ENCODE measurements around the gene PRXL2C.
"Not testable (repeated sequence)": the region's sequence is repeated elsewhere in the genome, so short reads cannot be mapped to it uniquely, and the experiment has no call there.

The PRXL2C gene, protein sequence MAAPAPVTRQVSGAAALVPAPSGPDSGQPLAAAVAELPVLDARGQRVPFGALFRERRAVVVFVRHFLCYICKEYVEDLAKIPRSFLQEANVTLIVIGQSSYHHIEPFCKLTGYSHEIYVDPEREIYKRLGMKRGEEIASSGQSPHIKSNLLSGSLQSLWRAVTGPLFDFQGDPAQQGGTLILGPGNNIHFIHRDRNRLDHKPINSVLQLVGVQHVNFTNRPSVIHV

DNA sequence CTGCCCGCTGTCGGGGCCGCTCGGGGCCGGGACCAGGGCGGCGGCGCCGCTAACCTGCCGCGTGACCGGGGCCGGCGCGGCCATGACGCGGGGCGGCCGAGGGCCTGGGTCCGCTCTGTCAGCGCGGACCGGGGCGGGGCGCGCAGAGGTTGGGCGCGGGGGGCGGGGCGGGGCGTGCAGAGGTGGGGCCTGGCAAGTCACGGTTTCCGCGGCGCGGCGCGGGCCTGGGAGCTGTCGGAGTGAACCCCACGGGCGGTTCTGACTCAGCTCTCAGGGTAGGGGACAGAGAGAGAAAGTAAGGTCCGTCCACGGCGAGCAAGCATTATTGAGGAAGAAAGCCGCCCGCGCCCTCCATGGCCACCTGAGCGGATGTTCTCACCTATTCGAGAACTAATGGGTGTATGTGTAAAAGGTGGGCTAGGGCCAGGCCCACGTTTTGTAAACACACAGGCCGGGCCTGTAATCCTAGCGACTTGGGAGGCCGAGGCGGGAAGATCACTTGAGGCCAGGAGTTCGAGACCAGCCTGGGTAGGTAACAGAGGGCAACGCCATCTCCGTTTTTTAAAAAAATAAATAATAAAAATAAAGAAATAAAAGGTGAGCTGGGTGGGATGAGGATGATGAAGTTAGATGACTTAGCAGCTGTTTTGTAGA, at the start of gene PRXL2C:
TSS of gene PRXL2C (minus strand) at position 120 of the 654 bp plus-strand sequence. CDS start at position 84, 36 bp downstream.
- no peak for FAIRE-seq

DNA sequence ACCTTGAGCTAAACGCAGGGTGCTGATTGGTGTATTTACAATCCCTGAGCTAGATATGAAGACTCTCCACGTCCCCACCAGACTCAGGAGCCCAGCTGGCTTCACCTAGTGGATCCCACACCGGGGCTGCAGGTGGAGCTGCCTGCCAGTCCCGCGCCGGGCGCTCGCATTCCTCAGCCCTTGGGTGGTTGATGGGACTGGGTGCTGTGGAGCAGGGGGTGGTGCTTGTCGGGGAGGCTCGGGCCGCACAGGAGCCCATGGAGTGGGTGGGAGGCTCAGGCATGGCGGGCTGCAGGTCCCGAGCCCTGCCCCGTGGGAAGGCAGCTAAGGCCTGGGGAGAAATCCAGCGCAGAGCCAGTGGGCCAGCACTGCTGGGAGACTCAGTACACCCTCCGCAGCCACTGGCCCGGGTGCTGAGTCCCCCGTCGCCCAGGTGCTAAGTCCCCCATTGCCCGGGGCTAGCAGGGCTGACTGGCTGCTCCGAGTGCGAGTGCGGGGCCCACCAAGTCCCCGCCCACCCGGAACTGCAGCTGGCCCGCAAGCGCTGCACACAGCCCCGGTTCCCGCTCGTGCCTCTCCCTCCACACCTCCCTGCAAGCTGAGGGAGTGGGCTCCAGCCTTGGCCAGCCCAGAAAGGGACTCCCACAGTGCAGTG, 45.7 kb upstream of the PRXL2C start:
- not testable (repeated sequence) for FAIRE-seq

DNA sequence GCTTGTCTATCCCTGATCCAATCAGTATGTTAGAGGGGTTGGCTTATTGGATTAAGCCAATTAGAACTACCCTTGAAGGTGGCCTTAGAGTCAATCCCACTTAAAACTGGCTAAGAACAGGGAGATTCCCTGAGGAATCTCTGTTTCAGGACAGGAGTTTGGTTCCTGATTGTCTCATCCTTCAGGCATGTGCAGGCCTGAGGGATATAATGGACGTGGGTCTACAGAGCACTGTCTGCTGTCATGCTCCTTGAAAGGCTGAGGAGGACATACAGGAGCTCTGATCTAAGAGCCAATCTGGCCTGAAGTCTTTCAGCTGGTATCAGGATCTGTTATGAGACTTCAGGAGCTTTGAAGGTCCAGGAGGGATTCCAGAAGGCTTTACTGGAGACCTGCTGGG, 36.2 kb upstream of the PRXL2C start:
- no peak for FAIRE-seq

DNA sequence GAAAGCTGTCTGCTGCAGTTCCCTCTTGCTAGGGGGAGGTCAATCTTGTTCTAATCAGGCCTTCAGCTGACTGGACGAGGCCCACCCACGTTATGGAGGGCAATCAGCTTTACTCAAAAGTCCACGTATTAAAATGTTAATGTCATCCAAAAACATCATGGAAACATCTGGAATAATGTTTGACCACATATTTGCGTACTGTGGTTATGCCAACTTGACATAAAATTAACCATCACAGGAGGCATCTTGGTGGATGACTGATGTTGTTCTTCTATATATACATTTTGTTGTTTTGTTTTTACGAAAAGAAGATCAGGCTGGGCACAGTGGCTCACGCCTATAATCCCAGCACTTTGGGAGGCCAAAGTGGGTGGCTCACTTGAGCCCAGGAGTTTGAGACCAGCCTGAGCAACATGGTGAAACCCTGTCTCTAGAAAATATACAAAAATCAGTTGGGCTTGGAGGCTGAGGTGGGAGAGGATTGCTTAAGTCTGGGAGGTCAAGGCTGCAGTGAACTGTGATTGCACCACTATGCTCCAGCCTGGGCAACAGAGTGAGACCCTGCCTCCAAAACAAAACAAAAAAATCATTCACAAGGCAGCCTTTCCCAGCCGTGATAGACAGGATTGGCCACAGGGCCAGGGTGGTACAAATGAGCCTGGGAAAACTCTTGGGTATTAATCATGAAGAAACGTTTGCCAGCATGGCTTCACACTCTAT, 33.8 kb upstream of the PRXL2C start:
- no peak for FAIRE-seq

DNA sequence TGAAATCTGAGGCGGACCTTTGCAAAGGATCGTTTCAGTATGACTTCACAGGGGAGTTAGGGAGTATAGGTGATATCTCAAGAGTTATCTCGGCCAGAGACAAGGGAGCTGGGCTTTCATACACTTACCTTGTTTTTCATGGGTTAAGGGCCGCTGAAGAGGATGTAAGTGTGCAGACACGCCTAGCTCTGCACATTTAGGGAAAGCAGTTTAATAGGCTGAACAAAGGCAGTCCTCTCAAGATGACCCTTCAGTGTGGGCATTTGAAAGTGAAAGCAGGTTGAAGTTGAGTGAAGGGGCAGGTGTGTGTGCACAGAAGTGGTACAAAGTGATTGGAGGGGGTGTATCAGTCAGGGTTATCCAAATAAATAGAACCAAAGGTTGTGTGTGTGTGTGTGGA, 33.1 kb upstream of the PRXL2C start:
- FAIRE-seq: no peak

DNA sequence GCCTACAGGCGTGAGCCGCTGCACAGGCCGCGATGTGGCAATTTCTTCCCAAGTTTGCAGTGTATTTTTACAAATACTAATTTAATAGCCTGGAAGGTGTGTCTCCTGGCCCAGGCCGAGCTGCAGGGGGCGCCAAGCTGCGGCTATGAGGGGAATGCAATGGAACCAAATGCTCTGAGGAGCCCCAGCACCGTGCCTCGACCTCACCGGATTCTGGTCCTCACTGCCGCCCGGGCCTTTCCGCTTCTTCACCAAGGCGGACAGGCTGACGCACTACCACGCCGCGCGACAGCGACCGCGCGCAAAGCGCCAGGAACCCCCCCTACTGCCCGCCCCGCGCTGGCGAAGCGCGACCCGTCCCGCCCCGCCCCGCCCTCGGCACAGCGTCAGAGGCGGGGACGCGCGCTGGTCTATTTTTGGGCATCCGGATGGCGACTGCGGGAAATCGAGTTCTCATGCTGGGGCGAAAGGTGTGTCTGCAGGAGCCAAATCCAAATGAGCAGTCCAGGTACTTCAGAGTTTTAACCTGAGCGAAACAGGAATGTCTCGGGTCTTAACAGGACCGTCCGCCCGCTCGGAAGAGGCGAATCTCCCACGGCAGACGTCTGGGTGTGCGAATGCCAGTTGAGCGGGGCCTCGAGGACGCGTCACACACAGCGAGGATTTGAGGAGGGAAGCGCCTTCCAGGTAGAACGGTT, 31.7 kb upstream of the PRXL2C start:
- FAIRE-seq: no peak

DNA sequence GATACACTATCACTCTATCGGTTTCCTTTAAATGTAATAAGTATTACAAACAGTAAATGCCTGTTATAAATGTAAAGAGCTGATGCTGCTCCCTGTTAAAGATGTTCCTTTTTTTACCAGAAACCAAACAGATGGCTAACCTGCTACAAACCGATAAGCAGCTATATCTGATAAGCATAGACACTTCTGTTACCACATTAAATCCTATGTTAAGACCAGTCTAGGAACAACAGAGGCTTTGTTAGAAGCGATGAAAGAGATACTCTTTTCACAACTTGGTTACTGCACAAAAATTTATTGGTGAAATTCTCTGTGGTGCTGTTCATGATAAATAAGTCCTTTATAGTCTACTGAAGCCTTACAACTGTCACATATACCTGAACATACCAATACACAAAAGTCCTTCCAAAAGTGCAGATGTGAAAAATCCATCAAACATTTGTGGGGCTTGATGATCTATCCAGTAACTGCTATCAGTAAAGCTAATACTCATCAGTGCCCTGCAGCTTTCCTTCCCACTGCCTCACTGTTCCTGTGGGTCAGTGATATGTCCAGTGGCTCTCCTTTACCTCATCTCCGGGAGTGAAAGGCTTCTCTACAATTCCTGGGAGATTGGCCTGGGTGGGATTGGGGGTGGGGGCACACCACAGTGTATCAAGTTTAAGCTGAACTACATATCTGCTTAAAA, 25.8 kb upstream of the PRXL2C start:
- no peak for FAIRE-seq

DNA sequence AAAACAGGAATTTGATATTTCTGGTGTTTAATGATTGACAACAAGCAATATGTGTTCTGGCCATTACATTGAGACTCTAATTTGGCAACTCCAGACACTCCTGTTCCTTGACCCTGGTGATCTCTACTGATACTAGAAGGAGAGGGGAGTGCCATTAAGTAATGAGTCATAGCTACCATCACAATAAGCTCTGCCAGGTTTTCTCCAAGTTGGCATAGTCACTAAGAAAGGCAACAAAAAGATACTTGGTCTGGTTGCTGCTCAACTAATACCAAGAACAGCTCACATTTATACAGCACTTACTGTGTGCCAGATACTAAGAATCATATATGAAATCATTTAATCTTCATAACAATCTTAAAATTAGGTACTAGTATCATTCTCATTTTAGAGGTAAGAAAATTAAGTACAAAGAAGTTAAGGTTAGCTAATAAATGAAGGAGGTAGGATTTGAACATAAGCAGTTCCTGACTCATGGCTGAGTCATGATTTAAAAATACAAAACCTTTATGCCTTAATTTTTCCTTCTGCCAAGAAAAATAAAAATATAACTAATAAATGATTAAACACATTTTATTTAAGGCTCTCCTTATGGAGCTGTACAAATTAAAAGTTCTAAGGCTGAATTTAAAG, 19.9 kb upstream of the PRXL2C start:
- FAIRE-seq: no peak

DNA sequence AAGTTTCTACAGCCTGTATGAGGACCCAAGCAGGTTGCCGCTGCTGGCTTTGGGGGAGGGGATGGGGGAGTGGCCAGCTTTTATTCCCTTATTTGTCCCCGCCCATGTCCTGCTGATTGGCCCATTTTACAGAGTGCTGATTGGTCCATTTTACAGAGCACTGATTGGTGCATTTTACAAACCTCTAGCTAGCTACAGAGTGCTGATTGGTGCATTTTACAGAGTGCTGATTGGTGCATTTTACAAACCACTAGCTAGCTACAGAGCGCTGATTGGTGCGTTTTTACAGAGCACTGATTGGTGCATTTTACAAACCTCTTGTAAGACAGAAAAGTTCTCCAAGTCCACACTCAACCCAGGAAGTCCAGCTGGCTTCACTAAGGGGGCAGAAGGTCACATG, 18.7 kb upstream of the PRXL2C start:
- FAIRE-seq: not testable (repeated sequence)

DNA sequence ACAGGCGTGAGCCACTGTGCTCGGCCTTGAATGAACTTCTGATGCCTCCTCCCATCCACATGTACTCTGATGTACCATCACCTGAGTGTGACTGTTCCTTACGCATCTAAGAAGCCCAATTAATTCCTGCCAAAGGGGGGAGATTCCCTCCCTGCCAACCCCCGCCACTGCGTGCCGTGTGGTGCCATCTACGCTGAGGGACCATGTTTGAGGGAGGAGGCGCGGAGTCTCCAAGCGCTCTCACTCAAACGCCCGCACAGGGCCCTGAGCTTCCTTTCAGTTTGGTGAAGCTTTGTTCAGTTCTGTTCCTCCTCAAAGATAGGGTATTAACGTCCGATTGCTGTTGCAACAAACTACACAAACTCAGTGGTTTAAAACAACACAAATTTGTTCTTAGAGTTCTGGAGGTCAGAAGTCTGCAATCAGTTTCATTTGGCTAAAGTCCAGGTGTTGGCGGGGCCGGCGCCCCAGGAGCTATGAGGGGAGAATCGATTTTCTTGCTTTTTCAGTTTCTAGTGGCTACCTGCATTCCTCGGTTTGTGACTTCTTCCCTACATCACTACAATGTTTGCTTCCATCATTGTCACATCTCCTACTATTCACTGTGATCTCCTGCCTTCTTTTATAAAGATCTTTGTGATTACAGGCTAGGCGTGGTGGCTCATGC, 13.9 kb upstream of the PRXL2C start:
- no peak for FAIRE-seq

DNA sequence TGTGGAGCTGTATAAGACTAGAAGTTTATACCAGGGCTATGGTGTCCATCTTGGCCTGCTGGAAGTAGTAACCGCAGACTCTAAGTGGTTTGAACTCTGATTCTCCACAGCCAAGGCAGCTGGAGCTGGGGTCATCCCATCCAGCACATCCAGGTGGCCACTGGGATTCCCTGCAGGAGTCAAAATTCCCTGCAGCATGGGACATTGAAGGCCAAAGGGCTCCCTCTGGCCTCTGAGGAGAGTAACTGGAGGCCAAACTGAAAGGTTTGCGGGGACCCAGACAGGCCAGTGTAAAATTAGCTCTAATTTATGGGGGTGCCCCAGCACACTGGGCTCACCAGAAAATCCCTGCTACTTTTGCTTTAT, 12.2 kb upstream of the PRXL2C start:
- no peak for FAIRE-seq

DNA sequence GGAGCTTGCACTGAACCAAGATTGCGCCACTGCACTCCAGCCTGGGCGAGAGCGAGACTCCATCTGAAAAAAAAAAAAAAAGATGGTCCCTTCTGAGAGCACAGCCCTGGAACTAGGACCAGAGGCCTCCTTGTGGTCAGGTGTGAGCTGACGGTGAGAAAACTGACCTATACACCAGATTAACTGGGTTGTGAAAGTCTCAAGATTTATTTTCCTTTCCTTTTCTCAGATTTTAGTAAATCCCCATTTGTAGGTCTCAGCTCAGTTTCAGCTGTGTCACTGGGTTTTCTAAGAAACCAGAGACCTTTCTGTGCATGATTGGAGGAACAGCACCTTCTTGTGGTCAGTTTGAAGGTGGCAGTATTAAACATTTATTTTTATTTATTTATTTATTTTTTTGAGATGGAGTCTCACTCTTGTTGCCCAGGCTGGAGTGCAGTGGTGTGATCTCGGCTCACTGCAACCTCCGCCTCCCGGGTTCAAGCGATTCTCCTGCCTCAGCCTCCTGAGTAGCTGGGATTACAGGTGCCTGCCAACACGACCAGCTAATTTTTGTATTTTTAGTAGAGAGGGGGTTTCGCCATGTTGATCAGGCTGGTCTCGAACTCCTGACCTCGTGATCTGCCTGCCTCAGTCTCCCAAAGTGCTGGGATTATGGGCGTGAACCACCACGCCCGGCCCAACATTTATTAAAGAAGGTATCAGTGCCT, 11.7 kb upstream of the PRXL2C start:
- FAIRE-seq: peak; percentile 53

DNA sequence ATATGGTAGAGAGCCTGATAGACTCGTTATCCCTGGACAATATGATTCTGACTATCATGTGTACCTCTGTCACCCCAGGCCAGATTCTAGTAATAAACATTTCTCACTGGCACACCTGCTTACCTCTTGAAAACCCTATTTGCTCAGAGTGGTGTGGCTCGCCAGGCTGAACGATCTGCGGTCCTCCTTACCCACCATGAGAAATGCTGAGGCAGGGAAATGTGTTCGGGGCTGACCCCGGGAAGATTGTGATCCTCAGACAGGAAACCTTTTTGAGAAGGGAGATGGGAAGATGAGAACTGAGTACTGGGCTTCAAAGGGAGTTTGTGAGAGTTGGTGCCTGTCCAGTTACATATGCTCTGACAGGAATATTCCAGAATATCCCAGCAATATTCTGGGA, 10.7 kb upstream of the PRXL2C start:
- no peak for FAIRE-seq

DNA sequence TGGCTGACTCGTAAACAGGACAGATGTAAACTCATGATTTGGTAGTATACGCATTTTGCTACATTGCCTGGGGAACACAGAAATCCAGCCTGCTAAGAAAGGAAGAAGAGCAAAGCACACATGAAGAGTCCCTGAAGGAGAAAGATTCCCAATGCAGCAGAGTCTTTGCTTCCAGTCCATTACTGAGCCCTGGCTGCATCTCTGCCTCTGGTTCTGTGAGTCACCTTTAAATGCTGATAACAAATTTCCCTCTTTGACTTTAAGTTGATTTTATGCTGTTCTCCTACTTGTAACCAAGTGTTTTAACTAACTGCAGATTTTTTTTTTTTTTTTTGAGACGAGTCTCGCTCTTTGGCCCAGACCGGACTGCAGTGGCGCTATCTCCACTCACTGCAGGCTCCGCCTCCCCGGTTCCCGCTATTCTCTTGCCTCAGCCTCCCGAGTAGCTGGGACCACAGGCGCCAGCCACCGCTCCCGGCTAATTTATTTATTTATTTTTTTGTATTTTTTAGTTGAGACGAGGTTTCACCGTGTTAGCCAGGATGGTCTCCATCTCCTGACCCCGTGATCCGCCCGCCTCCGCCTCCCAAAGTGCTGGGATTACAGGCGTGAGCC, 8.5 kb upstream of the PRXL2C start:
- FAIRE-seq: no peak

DNA sequence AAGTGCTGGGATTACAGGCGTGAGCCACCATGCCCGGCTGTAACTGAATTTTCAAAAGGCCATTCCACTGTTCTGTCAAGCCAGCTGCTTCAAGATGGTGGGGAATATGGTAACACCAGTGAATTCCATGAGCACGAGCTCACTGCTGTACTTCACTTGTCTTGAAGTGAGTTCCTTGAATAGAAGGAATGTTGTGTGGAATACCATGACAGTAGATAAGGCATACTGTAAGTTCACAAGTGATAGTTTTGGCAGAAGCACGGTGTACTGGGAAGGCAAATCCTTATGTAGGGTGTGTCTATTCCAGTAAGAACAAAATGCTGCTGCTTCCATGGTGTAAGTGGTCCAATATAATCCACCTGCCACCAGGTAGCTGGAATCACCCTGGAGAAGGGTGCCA, 6.6 kb upstream of the PRXL2C start:
- no peak for FAIRE-seq

DNA sequence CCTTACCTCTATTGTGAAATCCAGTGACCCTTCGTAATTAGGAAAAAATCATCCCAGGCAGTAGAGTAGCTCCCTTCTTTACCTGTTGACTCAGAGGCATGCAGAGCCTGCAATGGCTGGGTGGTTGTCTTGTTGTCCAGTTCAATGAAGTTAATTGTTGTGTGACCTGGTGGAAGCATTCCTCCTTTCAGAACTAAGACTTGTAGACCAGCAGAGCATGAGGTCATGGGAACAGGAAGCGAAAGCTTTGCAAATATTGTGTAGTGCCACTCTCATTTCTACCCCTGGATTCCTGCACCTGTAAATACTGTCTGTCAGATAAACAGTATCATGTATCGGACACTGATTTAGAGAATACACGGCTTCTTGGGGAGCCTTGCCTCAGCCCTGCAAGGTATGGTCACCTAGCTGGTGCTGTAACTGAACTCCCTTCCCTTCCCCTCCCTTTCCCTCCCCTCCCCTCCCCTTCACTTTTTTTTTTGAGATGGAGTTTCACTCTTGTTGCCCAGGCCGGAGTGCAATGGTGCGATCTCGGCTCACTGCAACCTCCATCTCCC, 5.7 kb upstream of the PRXL2C start:
- no peak for FAIRE-seq

DNA sequence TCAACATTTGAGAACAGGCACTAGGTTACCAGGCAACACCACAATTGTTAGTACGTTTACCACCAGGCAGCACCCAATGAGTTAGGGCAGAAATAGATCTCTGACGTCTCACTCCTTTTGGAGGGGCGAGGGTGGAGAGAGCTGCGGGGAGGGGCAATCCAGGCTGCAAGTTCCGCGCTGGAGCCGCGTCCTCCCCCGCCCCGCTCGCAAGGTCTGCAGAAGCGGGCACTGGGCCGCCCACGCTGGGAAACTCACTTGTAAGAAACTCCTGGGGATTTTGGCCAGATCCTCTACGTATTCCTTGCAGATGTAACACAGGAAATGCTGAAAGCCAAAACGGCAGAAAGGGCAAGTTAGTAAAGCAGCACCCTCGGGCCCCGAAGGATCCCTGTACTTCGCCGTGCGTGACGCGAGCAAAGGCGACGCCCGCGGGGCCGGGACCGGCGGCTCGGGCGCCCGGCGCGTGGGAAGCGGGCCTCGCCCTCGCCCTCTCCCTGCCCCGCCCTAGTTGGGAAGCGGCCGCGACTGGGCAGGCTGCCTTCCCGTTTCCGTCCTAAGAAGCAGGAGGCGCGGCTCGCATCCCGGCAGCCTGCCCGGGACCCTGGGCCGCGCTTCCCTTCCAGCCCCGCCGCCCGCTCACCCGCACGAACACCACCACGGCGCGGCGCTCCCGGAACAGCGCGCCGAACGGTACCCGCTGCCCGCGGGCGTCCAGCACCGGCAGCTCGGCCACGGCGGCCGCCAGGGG, 493 bp downstream of the PRXL2C start:
- peak; percentile 76 for FAIRE-seq

DNA sequence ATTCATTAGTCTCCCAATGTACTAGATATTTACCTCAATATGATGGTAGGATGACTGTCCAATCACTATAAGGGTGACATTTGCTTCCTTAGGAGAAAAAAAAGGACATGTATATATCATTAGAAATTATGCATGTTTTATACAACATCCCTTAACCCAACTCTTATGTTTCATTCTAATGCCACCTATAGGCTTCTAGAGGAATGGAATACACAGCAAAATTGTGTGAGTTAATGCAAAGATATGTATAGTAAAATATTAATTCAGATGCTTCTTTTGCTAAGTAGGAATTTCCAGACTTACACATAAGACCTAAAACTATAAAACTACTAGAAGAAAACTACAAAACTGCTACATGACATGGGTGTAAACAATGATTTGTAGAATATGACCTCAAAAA, 3.5 kb downstream of the PRXL2C start:
- no peak for FAIRE-seq

All from islet of Langerhans (tissue), 1 donor.